ENCODE results near the gene ZNF800.

GRCh38 chr7:127336458-127336857 is 56.0 kb downstream of the ZNF800 start:
- TF ChIP-seq EZH2phosphoT487 (IDR thresholded peaks at IDR 0.05; ENCODE audit: low read depth) (no peak), CTCF (IDR thresholded peaks at IDR 0.05; ENCODE audit: low read depth, low read length) (no peak)
